GM12878 (cell line): ENCODE measurements around the gene TPCN1.

ENCODE experiments used
- IKZF1 ChIP-seq: fragments of 450-650 bp; conservative IDR thresholded peaks from 2 replicates; pipeline ENCODE4 v1.6.1; 2017; ENCODE audit warnings: antibody characterized with exemption, mild to moderate bottlenecking
- NFXL1 ChIP-seq: fragments of 450-650 bp; IDR thresholded peaks from 2 replicates; pipeline ENCODE4 v1.6.1; 2017; ENCODE audit warnings: antibody characterized with exemption, mild to moderate bottlenecking, borderline replicate concordance
- PML ChIP-seq: IDR thresholded peaks from 2 replicates; pipeline ENCODE4 v1.6.1; 2012; ENCODE audit warnings: low read length, inconsistent platforms
- TCF12 ChIP-seq: IDR thresholded peaks from 2 replicates; pipeline ENCODE4 v1.6.1; 2011; ENCODE audit warnings: low read depth, mild to moderate bottlenecking, low read length

- TF ChIP-seq TCF12 (no peak), PML (no peak), NFXL1 (no peak), IKZF1 (no peak)
Observed at GRCh38 chr12:113277511-113277910, 56.2 kb downstream of the TPCN1 start.
